ENCODE measurements around the gene ZYG11B.
"Not testable (repeated sequence)": the region's sequence is repeated elsewhere in the genome, so short reads cannot be mapped to it uniquely, and the experiment has no call there.

ZYG11B gene

GRCh38 chr1:52856026-52856425 is 129.8 kb downstream of the ZYG11B start:
- no peak for DNase-seq

GRCh38 chr1:52857443-52857842 is 131.2 kb downstream of the ZYG11B start:
- DNase-seq, result no peak

GRCh38 chr1:52862666-52863458 is 136.6 kb downstream of the ZYG11B start:
- DNase-seq, result no peak

- DNase-seq, result no peak
These were observed 141.0 kb downstream of the ZYG11B start for GRCh38 chr1:52867087-52867863.

GRCh38 chr1:52869727-52870126 is 143.5 kb downstream of the ZYG11B start:
- DNase-seq, result not testable (repeated sequence)

- DNase-seq, result no peak
These were observed 150.6 kb downstream of the ZYG11B start for GRCh38 chr1:52876843-52877242.

Measured in fibroblast of skin of right biceps (primary cell).